DOHH2 (cell line): ENCODE results near the gene CAPN7.
"Not testable (repeated sequence)": the region's sequence is repeated elsewhere in the genome, so short reads cannot be mapped to it uniquely, and the experiment has no call there.

Source experiments
- H3F3A ChIP-seq: fragments of 200-600 bp; sonication (generic), shearing (Covaris generic); 2 replicates; pipeline ENCODE4 v1.6.0; 2016; ENCODE audit warnings: antibody characterized with exemption, mild to moderate bottlenecking; ENCODE audit not compliant: control insufficient read depth, insufficient read depth
- H3K27ac ChIP-seq: fragments of 200-600 bp; sonication (generic); 2 replicates; pipeline ENCODE4 v1.5.1; 2014; ENCODE audit warnings: low read depth, mild to moderate bottlenecking, low read length, moderate library complexity
- H3K27me3 ChIP-seq: fragments of 200-600 bp; sonication (generic); 2 replicates; pipeline ENCODE4 v1.6.1; 2014; ENCODE audit warnings: mild to moderate bottlenecking, low read length, mixed read lengths; ENCODE audit not compliant: control insufficient read depth
- H3K36me3 ChIP-seq: fragments of 200-600 bp; sonication (generic); 2 replicates; pipeline ENCODE4 v1.6.1; 2014; ENCODE audit warnings: mild to moderate bottlenecking, low read length, moderate library complexity, mixed read lengths; ENCODE audit not compliant: control insufficient read depth
- H3K4me1 ChIP-seq: fragments of 200-600 bp; sonication (generic); 2 replicates; pipeline ENCODE4 v1.6.1; 2014; ENCODE audit warnings: mild to moderate bottlenecking, low read length, mixed read lengths; ENCODE audit not compliant: control insufficient read depth
- H3K4me2 ChIP-seq: fragments of 200-600 bp; sonication (generic); 2 replicates; pipeline ENCODE4 v1.6.0; 2014; ENCODE audit warnings: mild to moderate bottlenecking, low read length, moderate library complexity
- H3K4me3 ChIP-seq: fragments of 200-600 bp; sonication (generic); 2 replicates; pipeline ENCODE4 v1.5.1; 2014; ENCODE audit warnings: mild to moderate bottlenecking, low read length, mixed read lengths
- H3K79me2 ChIP-seq: fragments of 200-600 bp; sonication (generic); 2 replicates; pipeline ENCODE4 v1.6.1; 2014; ENCODE audit warnings: mild to moderate bottlenecking, low read length, mixed read lengths; ENCODE audit not compliant: control insufficient read depth
- H3K9me2 ChIP-seq: fragments of 200-600 bp; sonication (generic); replicated peaks from 2 replicates; pipeline ENCODE4 v1.6.1; 2014; ENCODE audit warnings: mild to moderate bottlenecking, low read length, mixed read lengths; ENCODE audit not compliant: control insufficient read depth
- H3K9me3 ChIP-seq: fragments of 200-600 bp; sonication (generic); 2 replicates; pipeline ENCODE4 v1.6.1; 2014; ENCODE audit warnings: antibody characterized with exemption, low read length, mixed read lengths; ENCODE audit not compliant: control insufficient read depth, insufficient read depth
- H4K20me1 ChIP-seq: fragments of 200-600 bp; sonication (generic); 2 replicates; pipeline ENCODE4 v1.6.0; 2014; ENCODE audit warnings: low read depth, mild to moderate bottlenecking, antibody characterized with exemption, low read length, moderate library complexity; ENCODE audit not compliant: control insufficient read depth, insufficient read depth
- CTCF ChIP-seq: fragments of 200-600 bp; sonication (generic); IDR thresholded peaks from one replicate; pipeline ENCODE4 v1.5.1; 2014; ENCODE audit warnings: antibody characterized with exemption, mild to moderate bottlenecking, low read depth, low read length; ENCODE audit not compliant: poor library complexity, severe bottlenecking
- EZH2phosphoT487 ChIP-seq: fragments of 200-600 bp; sonication (generic); IDR thresholded peaks from 2 replicates; pipeline ENCODE4 v1.6.1; 2017; ENCODE audit warnings: borderline replicate concordance, mild to moderate bottlenecking, antibody characterized with exemption, low read length, moderate library complexity, mixed read lengths

The CAPN7 gene

GRCh38 chr3:15160662-15161061 lies 45.4 kb upstream of the CAPN7 start:
- Histone ChIP-seq H4K20me1 (no peaks in the 10 kb centered on the region), H3K4me2 (no peak overlapping the region), H3K79me2 (no peaks in the 10 kb centered on the region), H3K9me2 (no peaks in the 10 kb centered on the region), H3K27me3 (peaks cover 14% of the 10 kb centered on the region), H3K27ac (no peak overlapping the region), H3K4me3 (no peak overlapping the region), H3K36me3 (no peaks in the 10 kb centered on the region), H3F3A (no peaks in the 10 kb centered on the region), H3K4me1 (peaks cover 3% of the 10 kb centered on the region), H3K9me3 (peaks cover 5% of the 10 kb centered on the region; the same call in 1 of the 2 replicates)
- TF ChIP-seq EZH2phosphoT487 (no peak), CTCF (no peak)

GRCh38 chr3:15161133-15161532 lies 44.9 kb upstream of the CAPN7 start:
- Histone ChIP-seq H3K36me3 (no peaks in the 10 kb centered on the region), H3K79me2 (no peaks in the 10 kb centered on the region), H3K4me3 (no peak overlapping the region), H4K20me1 (no peaks in the 10 kb centered on the region), H3K9me2 (no peaks in the 10 kb centered on the region), H3K27ac (no peak overlapping the region), H3K4me2 (no peak overlapping the region), H3K9me3 (peaks cover 5% of the 10 kb centered on the region; the same call in 1 of the 2 replicates), H3F3A (no peaks in the 10 kb centered on the region), H3K27me3 (peaks cover 14% of the 10 kb centered on the region), H3K4me1 (peaks cover 6% of the 10 kb centered on the region)
- TF ChIP-seq CTCF (no peak), EZH2phosphoT487 (no peak)

GRCh38 chr3:15163656-15164055 lies 42.4 kb upstream of the CAPN7 start:
- not testable (repeated sequence) for H3K27ac ChIP-seq

GRCh38 chr3:15164340-15164739 lies 41.7 kb upstream of the CAPN7 start:
- Histone ChIP-seq H3K4me2 (no peak overlapping the region), H3K9me3 (no peaks in the 10 kb centered on the region), H3K27me3 (no peaks in the 10 kb centered on the region), H3K4me1 (peaks cover 6% of the 10 kb centered on the region), H3K79me2 (no peaks in the 10 kb centered on the region), H3F3A (no peaks in the 10 kb centered on the region), H3K27ac (no peak overlapping the region), H3K9me2 (no peaks in the 10 kb centered on the region), H3K36me3 (no peaks in the 10 kb centered on the region), H4K20me1 (no peaks in the 10 kb centered on the region), H3K4me3 (no peak overlapping the region)
- TF ChIP-seq EZH2phosphoT487 = no peak
- no peak for TF ChIP-seq CTCF

More at GRCh38 chr3:15163656-15164055, 42.4 kb upstream of the CAPN7 start:
- H3K9me2 ChIP-seq, H3K9me3 ChIP-seq, H3K79me2 ChIP-seq, H3K4me3 ChIP-seq, H3K4me1 ChIP-seq, H3K36me3 ChIP-seq, H3F3A ChIP-seq, H3K4me2 ChIP-seq, H4K20me1 ChIP-seq, H3K27me3 ChIP-seq: not testable (repeated sequence)
